ENCODE measurements around the gene FBXL22.

- TF ChIP-seq POLR2A (IDR thresholded peaks at IDR 0.05) (no peak), CTCF (IDR thresholded peaks at IDR 0.05) (no peak)
Observed at GRCh38 chr15:63587527-63587926, 9.7 kb upstream of the FBXL22 start.

All from right lobe of liver (tissue), 4 donors.